Loucy (cell line): ENCODE measurements around the gene PCBP3.

ENCODE experiments used
- H2AFZ ChIP-seq: fragments of 200-600 bp; sonication (generic); 2 replicates; pipeline ENCODE4 v1.6.0; 2016; ENCODE audit warnings: antibody characterized with exemption, mild to moderate bottlenecking, low read length, moderate library complexity
- H3F3A ChIP-seq: fragments of 200-600 bp; 2 replicates; pipeline ENCODE4 v1.6.0; 2016; ENCODE audit warnings: antibody characterized with exemption, low read depth, mild to moderate bottlenecking
- H3K27me3 ChIP-seq: fragments of 200-600 bp; sonication (generic); 2 replicates; pipeline ENCODE4 v1.6.1; 2014; ENCODE audit warnings: low read length, mild to moderate bottlenecking; ENCODE audit not compliant: insufficient read depth, poor library complexity, severe bottlenecking
- H3K36me3 ChIP-seq: fragments of 200-600 bp; sonication (generic); 2 replicates; pipeline ENCODE4 v1.6.1; 2016; ENCODE audit warnings: low read length; ENCODE audit not compliant: insufficient read depth
- H3K4me1 ChIP-seq: fragments of 200-600 bp; sonication (generic); 2 replicates; pipeline ENCODE4 v1.5.1; 2014; ENCODE audit warnings: low read length, mild to moderate bottlenecking; ENCODE audit not compliant: insufficient read depth, poor library complexity, severe bottlenecking
- H3K4me2 ChIP-seq: fragments of 200-600 bp; sonication (generic); 2 replicates; pipeline ENCODE4 v1.6.0; 2014; ENCODE audit warnings: antibody characterized with exemption, low read length, low read depth, mild to moderate bottlenecking; ENCODE audit not compliant: poor library complexity, severe bottlenecking
- H3K4me3 ChIP-seq: fragments of 200-600 bp; sonication (generic); 2 replicates; pipeline ENCODE4 v1.5.1; 2014; ENCODE audit warnings: low read length, mild to moderate bottlenecking, mixed read lengths; ENCODE audit not compliant: poor library complexity, severe bottlenecking
- H3K79me2 ChIP-seq: fragments of 200-600 bp; sonication (generic); 2 replicates; pipeline ENCODE4 v1.6.1; 2014; ENCODE audit warnings: low read length; ENCODE audit not compliant: insufficient read depth
- H3K9ac ChIP-seq: fragments of 200-600 bp; sonication (generic); 2 replicates; pipeline ENCODE4 v1.6.0; 2014; ENCODE audit warnings: mild to moderate bottlenecking, low read depth, low read length, moderate library complexity; ENCODE audit not compliant: poor library complexity, severe bottlenecking
- H3K9me2 ChIP-seq: fragments of 200-600 bp; sonication (generic); replicated peaks from 2 replicates; pipeline ENCODE4 v1.6.1; 2016; ENCODE audit warnings: low read depth, low read length, mixed read lengths
- H3K9me3 ChIP-seq: fragments of 200-600 bp; sonication (generic); 2 replicates; pipeline ENCODE4 v1.6.1; 2014; ENCODE audit warnings: mild to moderate bottlenecking, antibody characterized with exemption, low read length, low read depth; ENCODE audit not compliant: insufficient read depth
- H4K20me1 ChIP-seq: fragments of 200-600 bp; sonication (generic); 2 replicates; pipeline ENCODE4 v1.6.0; 2014; ENCODE audit warnings: antibody characterized with exemption, low read length, mild to moderate bottlenecking; ENCODE audit not compliant: insufficient read depth, poor library complexity, severe bottlenecking
- EZH2phosphoT487 ChIP-seq: fragments of 200-600 bp; IDR thresholded peaks from 2 replicates; pipeline ENCODE4 v1.6.1; 2018; ENCODE audit warnings: antibody characterized with exemption, mild to moderate bottlenecking, moderate library complexity, borderline replicate concordance
- TF ChIP-seq, protein P1 (sequence below): fragments of 200-600 bp; sonication (generic); conservative IDR thresholded peaks from 2 replicates; pipeline ENCODE4 v1.5.1; 2014; ENCODE audit warnings: mild to moderate bottlenecking, antibody characterized with exemption, low read length

PCBP3 gene

DNA sequence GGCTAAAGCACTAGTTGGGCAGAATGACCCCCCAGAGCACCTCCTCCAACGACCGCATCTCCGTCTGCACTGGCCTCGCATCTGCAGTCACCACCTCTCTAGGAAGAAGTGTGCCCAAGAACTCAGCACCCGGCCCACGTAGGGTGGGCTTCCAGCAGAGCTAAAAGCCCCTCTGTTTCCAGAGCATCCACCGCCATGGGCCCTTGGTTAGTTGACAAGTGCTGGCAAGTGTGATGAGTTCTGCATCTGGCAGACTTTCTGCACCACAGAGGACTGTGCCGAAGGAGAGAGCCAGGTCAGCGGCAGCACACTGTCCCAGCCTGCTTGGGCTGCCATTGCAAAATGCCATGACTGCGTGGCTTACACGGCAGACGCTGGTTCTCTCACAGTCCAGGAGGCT, 261.7 kb downstream of the PCBP3 start:
- no peaks in the 10 kb centered on the region for H3F3A ChIP-seq
- no peaks in the 10 kb centered on the region for H4K20me1 ChIP-seq
- no peaks in the 10 kb centered on the region for H3K36me3 ChIP-seq
- no peaks in the 10 kb centered on the region for H3K9me3 ChIP-seq
- H3K4me2 ChIP-seq, result no peak overlapping the region
- H2AFZ ChIP-seq, result no peak overlapping the region
- TF ChIP-seq, protein P1, sequence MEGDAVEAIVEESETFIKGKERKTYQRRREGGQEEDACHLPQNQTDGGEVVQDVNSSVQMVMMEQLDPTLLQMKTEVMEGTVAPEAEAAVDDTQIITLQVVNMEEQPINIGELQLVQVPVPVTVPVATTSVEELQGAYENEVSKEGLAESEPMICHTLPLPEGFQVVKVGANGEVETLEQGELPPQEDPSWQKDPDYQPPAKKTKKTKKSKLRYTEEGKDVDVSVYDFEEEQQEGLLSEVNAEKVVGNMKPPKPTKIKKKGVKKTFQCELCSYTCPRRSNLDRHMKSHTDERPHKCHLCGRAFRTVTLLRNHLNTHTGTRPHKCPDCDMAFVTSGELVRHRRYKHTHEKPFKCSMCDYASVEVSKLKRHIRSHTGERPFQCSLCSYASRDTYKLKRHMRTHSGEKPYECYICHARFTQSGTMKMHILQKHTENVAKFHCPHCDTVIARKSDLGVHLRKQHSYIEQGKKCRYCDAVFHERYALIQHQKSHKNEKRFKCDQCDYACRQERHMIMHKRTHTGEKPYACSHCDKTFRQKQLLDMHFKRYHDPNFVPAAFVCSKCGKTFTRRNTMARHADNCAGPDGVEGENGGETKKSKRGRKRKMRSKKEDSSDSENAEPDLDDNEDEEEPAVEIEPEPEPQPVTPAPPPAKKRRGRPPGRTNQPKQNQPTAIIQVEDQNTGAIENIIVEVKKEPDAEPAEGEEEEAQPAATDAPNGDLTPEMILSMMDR, result no peak
- TF ChIP-seq EZH2phosphoT487, result no peak
- H3K9me2 ChIP-seq, result no peaks in the 10 kb centered on the region
- H3K79me2 ChIP-seq, result no peaks in the 10 kb centered on the region
- H3K4me3 ChIP-seq, result no peak overlapping the region
- peaks cover 9% of the 10 kb centered on the region for H3K4me1 ChIP-seq
- no peaks in the 10 kb centered on the region for H3K27me3 ChIP-seq
- H3K9ac ChIP-seq, result no peak overlapping the region

DNA sequence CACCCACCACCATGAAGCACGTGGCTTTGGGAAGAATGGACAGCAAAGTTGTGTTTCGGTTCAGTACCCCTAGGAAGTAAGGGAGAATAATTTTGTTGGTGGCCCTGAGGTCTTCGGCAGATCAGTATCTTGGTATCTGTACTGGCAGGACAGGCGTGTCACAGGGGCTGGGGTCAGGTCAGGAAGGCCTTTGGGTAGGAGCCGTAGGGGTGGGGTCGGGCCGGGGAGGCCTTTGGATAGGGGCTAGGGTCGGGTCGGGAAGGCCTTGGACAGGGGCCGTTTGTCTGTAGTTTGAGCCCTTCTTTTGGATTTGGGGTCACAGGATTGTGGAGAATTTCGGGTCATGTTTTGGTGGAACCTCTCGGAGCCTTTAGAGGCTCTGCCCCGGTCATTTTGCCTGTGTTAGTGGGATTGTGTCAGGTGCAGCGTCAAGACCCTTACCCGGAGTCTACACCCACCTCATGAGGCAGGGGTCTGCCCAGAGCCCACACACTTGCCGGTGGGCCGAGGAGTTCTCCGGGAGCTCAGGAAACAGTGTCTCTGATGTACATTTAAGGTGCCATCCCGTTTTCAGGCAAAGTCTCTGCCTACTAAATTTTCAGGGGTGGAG, 262.8 kb downstream of the PCBP3 start:
- H4K20me1 ChIP-seq, result no peaks in the 10 kb centered on the region
- peaks cover 9% of the 10 kb centered on the region for H3K4me1 ChIP-seq
- no peak overlapping the region for H2AFZ ChIP-seq
- H3K27me3 ChIP-seq, result no peaks in the 10 kb centered on the region
- no peaks in the 10 kb centered on the region for H3K36me3 ChIP-seq
- no peak overlapping the region for H3K4me2 ChIP-seq
- H3K9ac ChIP-seq, result no peak overlapping the region
- H3K79me2 ChIP-seq, result no peaks in the 10 kb centered on the region
- no peak overlapping the region for H3K4me3 ChIP-seq
- no peak for TF ChIP-seq EZH2phosphoT487
- TF ChIP-seq, protein P1, result no peak
- H3K9me2 ChIP-seq, result no peaks in the 10 kb centered on the region
- no peaks in the 10 kb centered on the region for H3F3A ChIP-seq
- no peaks in the 10 kb centered on the region for H3K9me3 ChIP-seq

DNA sequence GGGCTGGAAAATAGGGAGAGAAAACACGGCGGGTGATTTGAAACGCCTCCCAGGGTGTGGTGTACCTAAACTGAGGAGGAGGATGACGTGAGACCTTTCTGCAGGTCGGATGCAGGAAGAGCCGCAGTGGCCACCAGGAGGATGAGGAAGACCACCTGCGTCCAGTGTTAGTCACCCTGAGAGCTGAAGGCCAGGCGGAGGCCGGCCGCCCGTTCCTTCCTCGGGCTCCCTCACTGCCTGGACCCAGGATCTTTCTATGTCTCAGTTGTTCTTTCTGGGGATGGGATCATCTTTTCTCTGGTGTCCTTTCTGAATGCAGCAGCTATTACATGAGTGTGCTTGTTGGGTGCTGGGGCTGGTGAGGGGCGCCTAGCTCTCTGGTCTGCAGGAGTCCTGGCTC, 263.3 kb downstream of the PCBP3 start:
- no peaks in the 10 kb centered on the region for H4K20me1 ChIP-seq
- H3K79me2 ChIP-seq, result no peaks in the 10 kb centered on the region
- H3F3A ChIP-seq, result no peaks in the 10 kb centered on the region
- H2AFZ ChIP-seq, result no peak overlapping the region
- no peaks in the 10 kb centered on the region for H3K36me3 ChIP-seq
- H3K9me2 ChIP-seq, result no peaks in the 10 kb centered on the region
- H3K9me3 ChIP-seq, result no peaks in the 10 kb centered on the region
- H3K27me3 ChIP-seq, result no peaks in the 10 kb centered on the region
- H3K4me2 ChIP-seq, result no peak overlapping the region
- H3K4me3 ChIP-seq, result no peak overlapping the region
- H3K4me1 ChIP-seq, result peaks cover 9% of the 10 kb centered on the region
- TF ChIP-seq, protein P1, result no peak
- no peak for TF ChIP-seq EZH2phosphoT487
- no peak overlapping the region for H3K9ac ChIP-seq
